C4-2B (cell line): ENCODE data around the gene DHPS.

Experiments
- H3K27ac ChIP-seq: fragments of 450-650 bp; 2 replicates; pipeline ENCODE4 v1.5.1; 2017
- CTCF ChIP-seq: fragments of 450-650 bp; conservative IDR thresholded peaks from 2 replicates; pipeline ENCODE4 v1.5.1; 2017; ENCODE audit warnings: mild to moderate bottlenecking
- ZFX ChIP-seq: fragments of 450-650 bp; IDR thresholded peaks from 2 replicates; pipeline ENCODE4 v1.6.1; 2017

DHPS gene

GRCh38 chr19:12668932-12669269 lies 12.8 kb downstream of the DHPS start:
- TF ChIP-seq CTCF (no peak), ZFX (no peak; the same call in 1 of the 2 replicates)
- peak overlapping the region; percentile 85 for H3K27ac ChIP-seq

DNA sequence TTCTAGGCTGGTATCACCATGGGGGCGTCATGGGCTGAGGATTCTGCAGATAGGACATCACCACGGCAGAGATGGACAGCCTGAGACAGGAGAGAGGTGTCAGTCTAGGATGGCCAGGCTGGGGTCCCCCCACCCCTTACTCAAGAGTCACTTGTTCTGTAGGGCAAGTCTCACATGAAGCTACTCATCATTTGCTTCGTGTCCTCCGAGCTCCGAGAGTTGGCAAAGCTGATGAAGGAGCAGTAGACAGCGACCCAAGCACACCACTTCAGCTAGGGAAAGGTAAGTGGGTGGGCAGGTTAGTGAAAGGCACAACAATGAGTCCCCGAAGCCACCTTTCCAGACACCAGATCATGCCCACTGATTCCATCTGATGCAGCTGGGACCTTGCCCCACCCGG lies 13.3 kb downstream of the DHPS start:
- TF ChIP-seq ZFX (no peak), CTCF (no peak)
- H3K27ac ChIP-seq: peak overlapping the region; percentile 85

GRCh38 chr19:12667731-12668302 lies 13.9 kb downstream of the DHPS start:
- H3K27ac ChIP-seq: peak overlapping the region; percentile 85; the same call in 1 of the 2 replicates
- TF ChIP-seq CTCF: no peak
- no peak for TF ChIP-seq ZFX

- TF ChIP-seq CTCF: no peak
- TF ChIP-seq ZFX: 0 out of 2 replicates have a peak, but pooled peaks have one; percentile 17
- peak within 1 kb of the TSS; percentile 61 for H3K27ac ChIP-seq
Observed at GRCh38 chr19:12666265-12667048, 15.2 kb downstream of the DHPS start, which contains the start of the genes MAN2B1 and WDR83. TSS of gene MAN2B1 (minus strand) at chr19:12666742. CDS start at chr19:12666701, 41 bp downstream. TSS of gene WDR83 (plus strand) at chr19:12666807. CDS start at chr19:12669791, 2,984 bp downstream.

DNA sequence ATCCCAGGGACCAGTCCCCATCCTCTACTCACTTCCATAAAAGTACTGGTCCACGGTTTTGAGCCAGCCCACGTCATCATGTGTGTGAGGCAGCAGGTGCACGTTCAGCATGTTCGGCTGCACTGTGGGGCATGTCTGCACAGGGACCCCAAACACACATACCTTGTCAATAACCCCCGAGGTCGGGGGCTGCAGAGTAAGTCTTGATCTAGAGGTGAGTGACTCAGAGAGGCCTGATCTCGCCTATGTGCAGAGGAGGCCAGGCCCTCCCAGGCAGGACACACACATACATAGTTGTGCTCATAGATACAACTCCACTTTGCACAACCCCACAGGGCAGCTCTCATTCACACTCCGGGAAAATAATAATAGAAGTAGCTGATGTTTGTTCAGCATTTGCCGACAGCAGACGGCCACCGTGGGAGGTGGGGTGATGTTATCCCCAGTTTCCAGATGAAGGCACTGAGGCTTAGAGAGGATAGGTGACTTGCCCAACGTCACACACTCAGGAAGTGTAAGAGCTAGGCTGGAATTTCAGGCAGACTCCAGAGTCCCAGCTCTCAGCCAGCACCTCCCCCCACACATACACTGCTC lies 15.9 kb downstream of the DHPS start:
- peak overlapping the region; percentile 61 for H3K27ac ChIP-seq
- TF ChIP-seq CTCF (no peak), ZFX (no peak)

DNA sequence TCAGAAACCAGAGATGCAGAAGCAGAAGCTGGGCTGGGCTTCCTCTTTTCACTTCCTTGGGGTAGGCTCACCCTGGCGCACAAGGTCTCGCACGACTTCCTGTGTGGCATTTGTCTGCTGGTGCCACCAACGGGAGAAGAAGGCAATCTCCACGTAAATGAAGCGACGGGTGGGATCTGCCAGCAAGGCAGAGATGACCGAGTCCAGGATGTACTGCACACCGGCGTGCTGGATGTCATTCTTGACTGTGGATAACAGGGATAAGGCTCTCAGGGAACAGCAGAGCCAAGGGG lies 16.5 kb downstream of the DHPS start:
- TF ChIP-seq ZFX (no peak), CTCF (no peak)
- H3K27ac ChIP-seq: no peak overlapping the region
